Prostate gland (tissue), 2 donors: ENCODE data around the gene DYSF. TPM values are rescaled to one million over a fixed set of nuclear protein-coding genes. Genes with fewer than 3 reads are reported as not detected.

ENCODE experiments used
- DNase-seq: peaks from one replicate; pipeline ENCODE4 v3.0.0-alpha.2; 2019; ENCODE audit warnings: low spot score
- H3K27ac ChIP-seq, 2 donors: fragments of 200-600 bp; sonication (generic); 2 replicates each; pipeline ENCODE4 v1.5.1; 2017 to 2019
- H3K27me3 ChIP-seq: fragments of 200-600 bp; sonication (generic); replicated peaks from 2 replicates; pipeline ENCODE4 v1.5.1; 2019; ENCODE audit not compliant: insufficient read depth
- H3K36me3 ChIP-seq, 2 donors: fragments of 200-600 bp; sonication (generic); 1 replicate in 1 of 2; 2 replicates in 1 of 2; pipeline versions ENCODE4 v1.5.1 to v1.8.1; 2017 to 2019
- H3K4me1 ChIP-seq: fragments of 200-600 bp; sonication (generic); replicated peaks from 2 replicates; pipeline ENCODE4 v1.5.1; 2019
- H3K4me3 ChIP-seq, 2 donors: fragments of 200-600 bp; sonication (generic); 2 replicates each; pipeline ENCODE4 v1.5.1; 2017 to 2019
- H3K9me3 ChIP-seq: fragments of 200-600 bp; sonication (generic); 2 replicates; pipeline ENCODE4 v1.5.1; 2017
- POLR2A ChIP-seq: fragments of 450-650 bp; IDR thresholded peaks from one replicate; pipeline ENCODE4 v1.6.1; 2016; ENCODE audit warnings: antibody characterized with exemption, mild to moderate bottlenecking
- POLR2AphosphoS5 ChIP-seq: sonication (generic); formaldehyde crosslinking; IDR thresholded peaks from one replicate; pipeline ENCODE4 v1.6.1; 2017; ENCODE audit warnings: antibody characterized with exemption
- WGBS: methylation state at CpG from one replicate; pipeline ENCODE4 v1.1.5; 2018; 5-methylcytosine and 5-hydroxymethylcytosine counted together
- intact Hi-C: fragments of 100-400 bp; cut with DNase I; formaldehyde crosslinking; loops from one replicate; pipeline ENCODE4 v1.14.2; 2022
- total RNA-seq, 2 donors: library from RNA; depleted of rRNA; stranded (reverse); fragments of >200 nt; gene quantifications; one replicate each; pipeline ENCODE4 v1.1.0, GENCODE V29; 2016
- TF ChIP-seq, protein P1 (sequence below), 4 experiments: fragments of 200-600 bp in 2 of 4; fragments of 450-650 bp in 2 of 4; sonication (generic) in 2 of 4; IDR thresholded peaks; 1 replicate in 3 of 4; 2 replicates in 1 of 4; pipeline ENCODE4 v1.5.1; 2016 to 2019; ENCODE audit warnings: antibody characterized with exemption in 4 of 4, mild to moderate bottlenecking in 2 of 4, moderate library complexity in 2 of 4

Gene DYSF
- total RNA-seq, 2 donors from 2014 or later: 5.9 to 9.4 TPM

DNA sequence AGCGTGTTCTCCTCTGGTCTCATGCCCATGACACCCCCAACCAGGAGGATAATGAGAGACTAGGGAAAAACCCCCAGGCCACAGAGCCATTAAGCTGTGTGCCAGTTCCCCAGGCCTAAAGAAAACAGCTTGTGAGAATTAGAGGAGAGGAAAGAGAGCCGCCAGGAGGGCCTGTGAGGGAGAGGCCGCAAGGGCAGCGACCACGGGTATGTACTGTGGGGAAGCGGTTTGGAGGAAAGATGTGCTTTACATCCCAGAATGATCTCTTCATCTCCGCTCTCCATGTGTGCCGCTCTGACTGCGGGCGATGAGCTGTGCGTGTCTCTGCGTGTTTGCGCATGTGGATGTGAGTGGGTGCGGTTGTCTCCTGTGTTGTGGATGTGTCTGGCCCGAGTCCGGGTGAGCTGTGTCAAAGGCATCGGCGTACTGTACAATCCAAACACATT is 82.9 kb downstream of the DYSF start:
- TF ChIP-seq POLR2AphosphoS5 (no peak), POLR2A (no peak)
- TF ChIP-seq, protein P1, sequence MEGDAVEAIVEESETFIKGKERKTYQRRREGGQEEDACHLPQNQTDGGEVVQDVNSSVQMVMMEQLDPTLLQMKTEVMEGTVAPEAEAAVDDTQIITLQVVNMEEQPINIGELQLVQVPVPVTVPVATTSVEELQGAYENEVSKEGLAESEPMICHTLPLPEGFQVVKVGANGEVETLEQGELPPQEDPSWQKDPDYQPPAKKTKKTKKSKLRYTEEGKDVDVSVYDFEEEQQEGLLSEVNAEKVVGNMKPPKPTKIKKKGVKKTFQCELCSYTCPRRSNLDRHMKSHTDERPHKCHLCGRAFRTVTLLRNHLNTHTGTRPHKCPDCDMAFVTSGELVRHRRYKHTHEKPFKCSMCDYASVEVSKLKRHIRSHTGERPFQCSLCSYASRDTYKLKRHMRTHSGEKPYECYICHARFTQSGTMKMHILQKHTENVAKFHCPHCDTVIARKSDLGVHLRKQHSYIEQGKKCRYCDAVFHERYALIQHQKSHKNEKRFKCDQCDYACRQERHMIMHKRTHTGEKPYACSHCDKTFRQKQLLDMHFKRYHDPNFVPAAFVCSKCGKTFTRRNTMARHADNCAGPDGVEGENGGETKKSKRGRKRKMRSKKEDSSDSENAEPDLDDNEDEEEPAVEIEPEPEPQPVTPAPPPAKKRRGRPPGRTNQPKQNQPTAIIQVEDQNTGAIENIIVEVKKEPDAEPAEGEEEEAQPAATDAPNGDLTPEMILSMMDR (IDR thresholded peaks at IDR 0.05): no peak
- H3K4me3 ChIP-seq: no peak overlapping the region
- H3K27ac ChIP-seq: no peak overlapping the region
- H3K27me3 ChIP-seq: no peaks in the 10 kb centered on the region
- WGBS: 36% methylated on average over 18 of the region's 18 CpGs
- no peaks in the 10 kb centered on the region for H3K36me3 ChIP-seq
- H3K9me3 ChIP-seq: no peaks in the 10 kb centered on the region
- intact Hi-C loops: no loop called here
- no peak for DNase-seq
- H3K4me1 ChIP-seq: no peaks in the 10 kb centered on the region

DNA sequence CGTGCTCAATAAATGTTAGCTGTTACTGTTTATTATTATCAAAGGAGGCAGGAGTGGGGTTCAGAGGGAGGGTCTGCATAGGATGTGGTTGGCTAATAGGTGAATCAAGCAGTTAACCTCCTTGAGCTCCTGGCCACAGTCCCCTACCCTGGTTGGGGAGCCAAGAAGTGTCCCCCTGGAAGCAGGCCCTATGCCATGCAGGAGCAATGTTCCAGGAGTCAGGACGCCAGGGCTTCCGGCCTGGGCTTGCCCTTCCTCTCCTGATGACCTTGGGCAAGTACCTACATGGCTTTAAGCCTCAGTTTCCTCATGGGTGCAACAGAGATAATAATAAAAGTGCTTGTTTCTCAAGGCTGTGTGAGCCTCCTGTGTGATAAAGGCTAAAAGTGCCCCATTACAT is 84.9 kb downstream of the DYSF start:
- intact Hi-C loops: no loop called here
- Histone ChIP-seq H3K36me3 (no peaks in the 10 kb centered on the region), H3K27me3 (no peaks in the 10 kb centered on the region), H3K27ac (no peak overlapping the region), H3K4me3 (no peak overlapping the region), H3K4me1 (no peaks in the 10 kb centered on the region), H3K9me3 (no peaks in the 10 kb centered on the region)
- no peak for TF ChIP-seq POLR2A
- TF ChIP-seq, protein P1 (IDR thresholded peaks at IDR 0.05): no peak
- TF ChIP-seq POLR2AphosphoS5: no peak
- no peak for DNase-seq
- 98% methylated on average over 3 of the region's 3 CpGs for WGBS

DNA sequence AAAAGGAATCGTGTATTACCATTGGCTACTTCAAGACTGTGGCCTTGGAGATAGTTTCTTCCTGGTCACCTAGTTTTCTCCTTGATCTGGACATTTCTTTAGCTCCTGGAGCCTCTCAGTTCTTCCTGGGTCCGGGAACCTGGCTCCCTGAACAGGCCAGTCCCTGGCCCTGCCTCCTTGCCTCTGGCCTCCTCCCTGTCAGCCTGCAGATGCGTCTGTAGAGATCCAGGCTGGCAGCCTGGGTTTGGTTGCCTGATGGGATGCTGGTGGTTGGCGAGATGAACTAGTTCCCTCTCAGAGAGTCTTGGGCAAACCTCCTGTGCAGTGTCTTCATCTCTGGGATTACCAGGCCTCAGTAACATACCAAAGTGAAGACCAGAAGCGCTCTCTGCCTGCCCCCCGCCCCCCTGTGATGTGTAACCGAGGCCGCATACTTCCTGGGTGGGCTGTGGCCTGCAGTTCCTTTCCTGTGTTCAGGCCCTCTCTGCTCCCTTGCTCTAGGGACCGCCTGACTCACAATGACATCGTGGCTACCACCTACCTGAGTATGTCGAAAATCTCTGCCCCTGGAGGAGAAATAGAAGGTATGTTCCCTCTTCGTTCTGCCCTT is 85.4 kb downstream of the DYSF start:
- WGBS: 90% methylated on average over 12 of the region's 12 CpGs
- TF ChIP-seq, protein P1 (IDR thresholded peaks at IDR 0.05): no peak
- TF ChIP-seq POLR2AphosphoS5 (no peak), POLR2A (no peak)
- Histone ChIP-seq H3K9me3 (no peaks in the 10 kb centered on the region), H3K27me3 (no peaks in the 10 kb centered on the region), H3K27ac (no peak overlapping the region), H3K4me3 (no peak overlapping the region), H3K4me1 (no peaks in the 10 kb centered on the region), H3K36me3 (no peaks in the 10 kb centered on the region)
- intact Hi-C loops: no loop called here
- no peak for DNase-seq

GRCh38 chr2:71540818-71541217 is 87.5 kb downstream of the DYSF start:
- Histone ChIP-seq H3K4me3 (no peak overlapping the region), H3K27me3 (no peaks in the 10 kb centered on the region), H3K36me3 (no peaks in the 10 kb centered on the region), H3K27ac (no peak overlapping the region), H3K9me3 (no peaks in the 10 kb centered on the region), H3K4me1 (no peaks in the 10 kb centered on the region)
- WGBS: 91% methylated on average over 1 of the region's 1 CpG
- intact Hi-C loops: no loop called here
- no peak for DNase-seq
- TF ChIP-seq, protein P1 (IDR thresholded peaks at IDR 0.05): no peak
- no peak for TF ChIP-seq POLR2AphosphoS5
- no peak for TF ChIP-seq POLR2A

DNA sequence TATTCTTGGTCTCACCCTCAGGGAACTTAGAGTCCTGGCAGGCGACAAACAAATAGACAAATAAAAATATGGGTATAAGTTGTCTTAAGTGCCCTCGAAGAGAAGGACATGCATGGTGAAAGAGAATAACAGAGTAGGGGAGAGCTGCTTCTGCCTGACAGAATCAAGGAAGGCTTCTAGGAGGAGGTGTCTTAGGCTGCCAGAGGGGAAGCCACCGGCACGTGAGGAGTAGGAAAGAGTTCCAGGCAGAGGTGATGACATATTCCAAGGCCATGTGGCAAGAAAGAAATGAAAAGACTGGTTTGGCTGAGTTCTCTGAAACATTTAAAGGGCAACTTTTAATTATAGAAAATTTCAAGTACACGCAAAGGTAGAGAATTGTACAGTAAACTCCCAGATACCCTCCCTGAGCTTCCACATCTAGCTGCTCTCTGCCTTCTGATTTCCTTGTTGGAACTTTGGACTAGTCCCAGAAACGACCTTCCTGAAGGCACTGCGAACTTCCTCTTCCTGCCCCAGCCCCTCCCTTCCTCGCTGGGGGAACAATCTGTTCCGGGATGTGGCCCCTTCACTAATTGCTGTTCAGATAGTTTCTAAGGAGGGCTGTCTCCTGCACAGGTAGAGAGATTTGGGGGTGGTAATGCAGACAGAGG is 91.7 kb downstream of the DYSF start:
- H3K4me1 ChIP-seq: no peaks in the 10 kb centered on the region
- TF ChIP-seq, protein P1 (IDR thresholded peaks at IDR 0.05): no peak
- TF ChIP-seq POLR2AphosphoS5 (no peak), POLR2A (no peak)
- 53% methylated on average over 9 of the region's 9 CpGs for WGBS
- H3K27me3 ChIP-seq: no peaks in the 10 kb centered on the region
- H3K4me3 ChIP-seq: no peak overlapping the region
- no peaks in the 10 kb centered on the region for H3K36me3 ChIP-seq
- intact Hi-C loops: loop anchor here (5.0 kb wide), 3 partner anchors 257 to 1202 kb away; no protein-coding TSS in a partner anchor
- no peaks in the 10 kb centered on the region for H3K9me3 ChIP-seq
- no peak for DNase-seq
- H3K27ac ChIP-seq: no peak overlapping the region
